Measurements from ENCODE around the gene ARIH2.
A peak's percentile ranks its signal among the peaks of the same experiment; 100 is the strongest.

Gene ARIH2

GRCh38 chr3:48952510-48953118 is 34.0 kb downstream of the ARIH2 start:
- Histone ChIP-seq H3K4me3 (no peak overlapping the region), H3K27me3 (no peaks in the 10 kb centered on the region), H3K27ac (no peak overlapping the region), H3K4me2 (peak overlapping the region in 3 of 11 experiments; percentile 22 to 69 (median 65); a peak in 5 of 22 replicates), H3K36me3 (peaks cover 55 to 76% (median 64%) of the 10 kb centered on the region in 11 experiments), H3K9me3 (replicated peaks in 1 of 11) (no peaks in the 10 kb centered on the region; a peak in 1 of 22 replicates), H3K4me1 (peaks cover 4 to 25% (median 17%) of the 10 kb centered on the region in 10 experiments; a peak in 19 of 20 replicates), H3K9ac (0 out of 22 replicates have a peak overlapping the region, but pooled peaks of 1 of the 11 experiments have one; percentile 24), H4K20me1 (peaks cover 25 to 84% (median 56%) of the 10 kb centered on the region in 11 experiments; a peak in 20 of 22 replicates)
- no peak for TF ChIP-seq Cebpa-rat (IDR thresholded peaks at IDR 0.05)

- H3K27me3 ChIP-seq: no peaks in the 10 kb centered on the region
- peaks cover 58 to 77% (median 72%) of the 10 kb centered on the region in 11 experiments for H3K36me3 ChIP-seq
- H3K4me2 ChIP-seq: no peak overlapping the region
- H3K27ac ChIP-seq: no peak overlapping the region
- H3K4me1 ChIP-seq: peaks cover 24 to 48% (median 41%) of the 10 kb centered on the region in 10 experiments
- H3K9me3 ChIP-seq (replicated peaks in 1 of 11): no peaks in the 10 kb centered on the region
- H3K9ac ChIP-seq: no peak overlapping the region
- H4K20me1 ChIP-seq: peaks cover 20 to 94% (median 79%) of the 10 kb centered on the region in 11 experiments; a peak in 20 of 22 replicates
- no peak overlapping the region for H3K4me3 ChIP-seq
- TF ChIP-seq Cebpa-rat (IDR thresholded peaks at IDR 0.05): no peak
These were observed 38.5 kb downstream of the ARIH2 start for GRCh38 chr3:48957006-48957705.

- Histone ChIP-seq H3K27ac (peak overlapping the region in 7 of 11 experiments; percentile 6 to 71 (median 57); a peak in 14 of 22 replicates), H3K4me1 (peaks cover 19 to 50% (median 33%) of the 10 kb centered on the region in 10 experiments), H3K9me3 (replicated peaks in 1 of 11) (no peaks in the 10 kb centered on the region), H4K20me1 (peaks cover 10 to 86% (median 74%) of the 10 kb centered on the region in 11 experiments; a peak in 20 of 22 replicates), H3K27me3 (no peaks in the 10 kb centered on the region), H3K36me3 (peaks cover 62 to 81% (median 75%) of the 10 kb centered on the region in 11 experiments), H3K4me3 (no peak overlapping the region), H3K9ac (peak overlapping the region in 6 of 11 experiments; percentile 7 to 59 (median 27); a peak in 8 of 22 replicates), H3K4me2 (peak overlapping the region; percentile 16 to 83 (median 60); a peak in 19 of 22 replicates)
- peak in 3 of 11 experiments; percentile 44 to 83 (median 76); a peak in 3 of 22 replicates for TF ChIP-seq Cebpa-rat (IDR thresholded peaks at IDR 0.05)
These were observed 42.3 kb downstream of the ARIH2 start for GRCh38 chr3:48960841-48961413.

GRCh38 chr3:48962340-48962739 is 43.7 kb downstream of the ARIH2 start:
- H3K4me2 ChIP-seq: peak overlapping the region in 3 of 11 experiments; percentile 60 to 77 (median 75); a peak in 3 of 22 replicates
- H3K9me3 ChIP-seq (replicated peaks in 1 of 11): no peaks in the 10 kb centered on the region
- H3K9ac ChIP-seq: 0 out of 22 replicates have a peak overlapping the region, but pooled peaks of 1 of the 11 experiments have one; percentile 24
- H3K27me3 ChIP-seq: no peaks in the 10 kb centered on the region
- H3K27ac ChIP-seq: peak overlapping the region in 2 of 11 experiments; percentile 57 to 71; a peak in 3 of 22 replicates
- no peak for TF ChIP-seq Cebpa-rat (IDR thresholded peaks at IDR 0.05)
- H3K4me1 ChIP-seq: peaks cover 19 to 62% (median 45%) of the 10 kb centered on the region in 10 experiments
- no peak overlapping the region for H3K4me3 ChIP-seq
- H4K20me1 ChIP-seq: peaks cover 20 to 84% (median 67%) of the 10 kb centered on the region in 11 experiments; a peak in 20 of 22 replicates
- peaks cover 70 to 83% (median 76%) of the 10 kb centered on the region in 11 experiments for H3K36me3 ChIP-seq

GRCh38 chr3:48962939-48963338 is 44.3 kb downstream of the ARIH2 start:
- Histone ChIP-seq H3K4me1 (peaks cover 19 to 62% (median 45%) of the 10 kb centered on the region in 10 experiments), H3K9ac (no peak overlapping the region), H3K4me2 (no peak overlapping the region; a peak in 1 of 22 replicates), H3K36me3 (peaks cover 70 to 83% (median 76%) of the 10 kb centered on the region in 11 experiments), H3K4me3 (no peak overlapping the region), H3K27ac (peak overlapping the region in 1 of 11 experiments; percentile 71; a peak in 1 of 22 replicates), H3K27me3 (no peaks in the 10 kb centered on the region), H3K9me3 (replicated peaks in 1 of 11) (no peaks in the 10 kb centered on the region), H4K20me1 (peaks cover 20 to 80% (median 62%) of the 10 kb centered on the region in 11 experiments; a peak in 20 of 22 replicates)
- no peak for TF ChIP-seq Cebpa-rat (IDR thresholded peaks at IDR 0.05)

GRCh38 chr3:48963591-48963990 is 44.9 kb downstream of the ARIH2 start:
- Histone ChIP-seq H3K4me1 (peaks cover 19 to 61% (median 45%) of the 10 kb centered on the region in 10 experiments), H3K9me3 (replicated peaks in 1 of 11) (no peaks in the 10 kb centered on the region), H3K36me3 (peaks cover 70 to 83% (median 76%) of the 10 kb centered on the region in 11 experiments), H3K4me2 (no peak overlapping the region), H3K27me3 (no peaks in the 10 kb centered on the region), H3K27ac (no peak overlapping the region), H3K9ac (no peak overlapping the region), H3K4me3 (no peak overlapping the region), H4K20me1 (peaks cover 20 to 79% (median 55%) of the 10 kb centered on the region in 11 experiments; a peak in 20 of 22 replicates)
- no peak for TF ChIP-seq Cebpa-rat (IDR thresholded peaks at IDR 0.05)

GRCh38 chr3:48966367-48966766 is 47.7 kb downstream of the ARIH2 start:
- no peaks in the 10 kb centered on the region for H3K27me3 ChIP-seq
- H3K36me3 ChIP-seq: peaks cover 95 to 100% (median 99%) of the 10 kb centered on the region in 11 experiments
- peaks cover 0 to 57% (median 29%) of the 10 kb centered on the region in 11 experiments; a peak in 16 of 22 replicates for H4K20me1 ChIP-seq
- H3K9ac ChIP-seq: no peak overlapping the region; a peak in 1 of 22 replicates
- no peak overlapping the region for H3K4me3 ChIP-seq
- no peak overlapping the region; a peak in 1 of 22 replicates for H3K27ac ChIP-seq
- H3K9me3 ChIP-seq (replicated peaks in 1 of 11): no peaks in the 10 kb centered on the region
- no peak for TF ChIP-seq Cebpa-rat (IDR thresholded peaks at IDR 0.05)
- H3K4me1 ChIP-seq: peaks cover 0 to 36% (median 22%) of the 10 kb centered on the region in 10 experiments; a peak in 15 of 20 replicates
- H3K4me2 ChIP-seq: peak overlapping the region in 7 of 11 experiments; percentile 0 to 50 (median 7); a peak in 6 of 22 replicates

GRCh38 chr3:48966876-48967361 is 48.3 kb downstream of the ARIH2 start:
- Histone ChIP-seq H3K4me3 (no peak overlapping the region), H4K20me1 (peaks cover 0 to 51% (median 24%) of the 10 kb centered on the region in 11 experiments; a peak in 16 of 22 replicates), H3K27me3 (no peaks in the 10 kb centered on the region), H3K4me2 (peak overlapping the region in 6 of 11 experiments; percentile 5 to 50 (median 16); a peak in 7 of 22 replicates), H3K27ac (no peak overlapping the region; a peak in 1 of 22 replicates), H3K4me1 (peaks cover 0 to 30% (median 17%) of the 10 kb centered on the region in 10 experiments; a peak in 14 of 20 replicates), H3K9me3 (replicated peaks in 1 of 11) (no peaks in the 10 kb centered on the region), H3K36me3 (peaks cover 98 to 100% (median 99%) of the 10 kb centered on the region in 11 experiments), H3K9ac (peak overlapping the region in 1 of 11 experiments; percentile 6; a peak in 1 of 22 replicates)
- TF ChIP-seq Cebpa-rat (IDR thresholded peaks at IDR 0.05): no peak
